ENCODE measurements around the gene LGR4.

GRCh38 chr11:27512238-27512637 is 39.6 kb upstream of the LGR4 start:
- TF ChIP-seq REST (IDR thresholded peaks at IDR 0.05; ENCODE audit: low read depth) = no peak
- TF ChIP-seq TCF7L2 (IDR thresholded peaks at IDR 0.05; ENCODE audit: borderline replicate concordance, extremely low read depth, insufficient read depth, insufficient read length) = no peak
- TF ChIP-seq CTCF (IDR thresholded peaks at IDR 0.05 in 2 of 3, conservative IDR thresholded peaks at IDR 0.05 in 1 of 3; ENCODE audit: borderline replicate concordance in 1 of 3, insufficient read depth in 1 of 3, low read depth in 2 of 3, low read length in 2 of 3) = no peak
- TF ChIP-seq YY1 (IDR thresholded peaks at IDR 0.05; ENCODE audit: extremely low read depth, insufficient replicate concordance, low read depth, low read length) = no peak
- no peak for TF ChIP-seq ZNF274 (IDR thresholded peaks at IDR 0.05; ENCODE audit: low read depth, low read length)
- TF ChIP-seq RAD21 (IDR thresholded peaks at IDR 0.05; ENCODE audit: low read depth) = no peak
- no peak for TF ChIP-seq EZH2phosphoT487 (IDR thresholded peaks at IDR 0.05; ENCODE audit: borderline replicate concordance)
